HepG2 (cell line): ENCODE results near the gene PXYLP1. TPM values are rescaled to one million over a fixed set of nuclear protein-coding genes. Genes with fewer than 3 reads are reported as not detected.

Source experiments
- ATAC-seq: fragments of 200-7000 bp; cut with Tn5 transposase; 3 replicates; pipeline ENCODE4 v1.9.1; 2020; ENCODE audit warnings: mild to moderate bottlenecking, moderate library complexity
- BruUV-seq: library from RNA; stranded (reverse); fragments of 400-500 nt; replicated peaks from 2 replicates; lab custom pipeline; 2021; lab: Mats Ljungman, UMichigan
- CTCF ChIA-PET: fragments of 300-600 bp; formaldehyde crosslinking; extraction: SDS; loops from one replicate; lab custom pipeline; 2021; ENCODE audit warnings: low total read pairs, inconsistent platforms, low intra/inter-chr PET ratio; lab: Yijun Ruan, JAX
- POLR2A ChIA-PET: fragments of 350-600 bp; sonication (Branson Sonifier 250); formaldehyde crosslinking; loops from one replicate; lab custom pipeline; 2020; ENCODE audit warnings: antibody characterized with exemption, inconsistent platforms; lab: Yijun Ruan, JAX
- DNase-seq: peaks from one replicate; pipeline ENCODE4 v3.0.0-alpha.2; 2015; ENCODE audit warnings: low spot score
- FAIRE-seq: peaks from 3 replicates; lab custom pipeline; 2011; peaks lifted over from hg19 to GRCh38; lab: Jason Lieb, UNC
- H2AFZ ChIP-seq: one replicate; pipeline ENCODE4 v1.6.1; 2011; ENCODE audit warnings: low read length, inconsistent platforms
- H3K27ac ChIP-seq: fragments of 300-600 bp; 3 replicates; pipeline ENCODE4 v1.8.0; 2011; ENCODE audit warnings: mixed run types, mild to moderate bottlenecking, mixed read lengths, low read length, inconsistent platforms; ENCODE audit not compliant: insufficient read depth; ENCODE audit errors: extremely low read length
- H3K27me3 ChIP-seq, 2 experiments: fragments of 200-600 bp in 1 of 2; 2 replicates in 1 of 2; 3 replicates in 1 of 2; pipeline versions ENCODE4 v1.6.0 to v1.8.0; 2011; ENCODE audit warnings: low read length in 2 of 2, mild to moderate bottlenecking in 2 of 2, moderate library complexity in 2 of 2, inconsistent platforms in 1 of 2; ENCODE audit not compliant: insufficient read depth in 2 of 2, control insufficient read depth in 1 of 2
- H3K36me3 ChIP-seq, 2 experiments: fragments of 200-600 bp in 1 of 2; replicated peaks in 1 of 2; 2 replicates in 1 of 2; 3 replicates in 1 of 2; pipeline versions ENCODE4 v1.5.1 to v1.8.0; 2011; ENCODE audit warnings: low read length in 2 of 2, inconsistent platforms in 1 of 2; ENCODE audit not compliant: insufficient read depth in 2 of 2, control insufficient read depth in 1 of 2
- H3K4me1 ChIP-seq: 2 replicates; pipeline ENCODE4 v1.5.1; 2012; ENCODE audit warnings: low read length, inconsistent platforms; ENCODE audit not compliant: insufficient read depth
- H3K4me2 ChIP-seq: 2 replicates; pipeline ENCODE4 v1.6.0; 2011; ENCODE audit warnings: low read depth, low read length, inconsistent platforms
- H3K4me3 ChIP-seq, 3 experiments: fragments of 200-600 bp in 1 of 3; sonication (generic), shearing (Covaris generic) in 1 of 3; replicated peaks in 1 of 3; 2 replicates each; pipeline ENCODE4 v1.5.1; 2011 to 2016; ENCODE audit warnings: low read length in 3 of 3, inconsistent platforms in 2 of 3, low read depth in 2 of 3, mild to moderate bottlenecking in 2 of 3, control low read depth in 1 of 3, mixed read lengths in 1 of 3; ENCODE audit not compliant: insufficient read depth in 1 of 3
- H3K79me2 ChIP-seq: one replicate; pipeline ENCODE4 v1.6.1; 2011; ENCODE audit warnings: low read length, inconsistent platforms; ENCODE audit not compliant: insufficient read depth
- H3K9ac ChIP-seq: 2 replicates; pipeline ENCODE4 v1.6.0; 2011; ENCODE audit warnings: mild to moderate bottlenecking, low read depth, low read length, inconsistent platforms; ENCODE audit not compliant: insufficient read depth
- H3K9me3 ChIP-seq: 2 replicates; pipeline ENCODE4 v1.5.1; 2012; ENCODE audit warnings: mild to moderate bottlenecking, low read length
- H4K20me1 ChIP-seq: 2 replicates; pipeline ENCODE4 v1.6.0; 2011; ENCODE audit warnings: inconsistent platforms, mild to moderate bottlenecking, low read length, moderate library complexity; ENCODE audit not compliant: insufficient read depth
- KLF9 ChIP-seq: IDR thresholded peaks from 2 replicates; pipeline ENCODE4 v1.6.1; 2016; ENCODE audit warnings: low read depth
- WGBS: methylation state at CpG from one replicate; pipeline ENCODE4 v1.1.6; 2017; ENCODE audit warnings: low lambda C conversion rate; 5-methylcytosine and 5-hydroxymethylcytosine counted together
- in situ Hi-C: cut with HindIII; loops from 2 replicates; pipeline ENCODE4 v1.10.0; 2017; ENCODE audit warnings: low pct_unique_long_range_greater_than_20kb; ENCODE audit not compliant: extremely low pct_ligation_motif_present
- intact Hi-C: fragments of 100-400 bp; cut with micrococcal nuclease; formaldehyde crosslinking; loops from one replicate; pipeline ENCODE4 v1.10.0; 2022; ENCODE audit not compliant: unreplicated experiment
- polyA plus RNA-seq, 8 experiments: library from polyadenylated mRNA; depleted of rRNA in 3 of 8; stranded (reverse) in 7 of 8; unstranded in 1 of 8; fragments of >200 nt; fragmentation: Illumina TruSeq in 4 of 8; extraction: Trizol in 4 of 8; gene quantifications; 2 replicates each; pipeline versions ENCODE4 v1.2.1 to v1.2.3, GENCODE V29; 2011 to 2016; ENCODE audit warnings: low read depth in 4 of 8, missing spikeins in 1 of 8, mixed read lengths in 1 of 8; ENCODE audit not compliant: insufficient read depth in 1 of 8
- total RNA-seq, 5 experiments: library from RNA; depleted of rRNA; stranded (reverse); fragments of >200 nt; fragmentation: Illumina TruSeq; extraction: Trizol; gene quantifications; 2 replicates each; pipeline ENCODE4 v1.2.3, GENCODE V29; 2016; ENCODE audit warnings: low read depth in 1 of 5
- TF ChIP-seq, protein P1 (sequence below): sonication (generic); formaldehyde crosslinking; IDR thresholded peaks from 2 replicates; pipeline ENCODE4 v1.4.0; 2020; ENCODE audit warnings: mild to moderate bottlenecking, missing genetic modification reagents, borderline replicate concordance

Gene PXYLP1
- total and polyA plus RNA-seq, 2 of the 13 experiments (the other 11 are each of a cell fraction or from before 2014, with no cell fraction given): 4.9 to 8.1 TPM

DNA sequence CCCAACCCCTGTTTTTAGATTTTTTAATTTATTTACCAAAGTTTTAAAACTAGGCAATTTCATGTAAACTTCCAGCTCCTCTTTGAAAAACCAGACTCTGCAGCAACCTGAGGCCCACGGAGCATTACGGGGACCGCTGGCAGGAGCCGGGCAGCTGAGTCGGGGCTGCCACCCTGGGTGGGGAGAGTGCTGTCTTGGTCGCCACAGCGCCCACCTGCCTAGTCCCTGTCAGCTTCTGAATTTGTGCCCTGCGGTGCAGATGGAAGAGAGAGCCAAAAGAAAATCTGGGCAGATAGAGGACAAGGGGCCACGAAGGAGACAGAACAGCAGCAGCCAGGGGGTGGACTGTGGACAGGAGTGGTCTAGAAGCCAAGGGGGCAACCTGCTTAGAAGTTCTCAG lies 34.6 kb downstream of the PXYLP1 start:
- TF ChIP-seq KLF9 (CRISPR knock-in tag): no peak
- TF ChIP-seq, protein P1, sequence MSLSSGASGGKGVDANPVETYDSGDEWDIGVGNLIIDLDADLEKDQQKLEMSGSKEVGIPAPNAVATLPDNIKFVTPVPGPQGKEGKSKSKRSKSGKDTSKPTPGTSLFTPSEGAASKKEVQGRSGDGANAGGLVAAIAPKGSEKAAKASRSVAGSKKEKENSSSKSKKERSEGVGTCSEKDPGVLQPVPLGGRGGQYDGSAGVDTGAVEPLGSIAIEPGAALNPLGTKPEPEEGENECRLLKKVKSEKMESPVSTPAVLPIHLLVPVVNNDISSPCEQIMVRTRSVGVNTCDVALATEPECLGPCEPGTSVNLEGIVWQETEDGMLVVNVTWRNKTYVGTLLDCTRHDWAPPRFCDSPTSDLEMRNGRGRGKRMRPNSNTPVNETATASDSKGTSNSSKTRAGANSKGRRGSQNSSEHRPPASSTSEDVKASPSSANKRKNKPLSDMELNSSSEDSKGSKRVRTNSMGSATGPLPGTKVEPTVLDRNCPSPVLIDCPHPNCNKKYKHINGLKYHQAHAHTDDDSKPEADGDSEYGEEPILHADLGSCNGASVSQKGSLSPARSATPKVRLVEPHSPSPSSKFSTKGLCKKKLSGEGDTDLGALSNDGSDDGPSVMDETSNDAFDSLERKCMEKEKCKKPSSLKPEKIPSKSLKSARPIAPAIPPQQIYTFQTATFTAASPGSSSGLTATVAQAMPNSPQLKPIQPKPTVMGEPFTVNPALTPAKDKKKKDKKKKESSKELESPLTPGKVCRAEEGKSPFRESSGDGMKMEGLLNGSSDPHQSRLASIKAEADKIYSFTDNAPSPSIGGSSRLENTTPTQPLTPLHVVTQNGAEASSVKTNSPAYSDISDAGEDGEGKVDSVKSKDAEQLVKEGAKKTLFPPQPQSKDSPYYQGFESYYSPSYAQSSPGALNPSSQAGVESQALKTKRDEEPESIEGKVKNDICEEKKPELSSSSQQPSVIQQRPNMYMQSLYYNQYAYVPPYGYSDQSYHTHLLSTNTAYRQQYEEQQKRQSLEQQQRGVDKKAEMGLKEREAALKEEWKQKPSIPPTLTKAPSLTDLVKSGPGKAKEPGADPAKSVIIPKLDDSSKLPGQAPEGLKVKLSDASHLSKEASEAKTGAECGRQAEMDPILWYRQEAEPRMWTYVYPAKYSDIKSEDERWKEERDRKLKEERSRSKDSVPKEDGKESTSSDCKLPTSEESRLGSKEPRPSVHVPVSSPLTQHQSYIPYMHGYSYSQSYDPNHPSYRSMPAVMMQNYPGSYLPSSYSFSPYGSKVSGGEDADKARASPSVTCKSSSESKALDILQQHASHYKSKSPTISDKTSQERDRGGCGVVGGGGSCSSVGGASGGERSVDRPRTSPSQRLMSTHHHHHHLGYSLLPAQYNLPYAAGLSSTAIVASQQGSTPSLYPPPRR (CRISPR knock-in tag): no peak
- no peaks in the 10 kb centered on the region for H3K9me3 ChIP-seq
- H3K79me2 ChIP-seq: no peaks in the 10 kb centered on the region
- H3K27me3 ChIP-seq: no peaks in the 10 kb centered on the region; a peak in 1 of 5 replicates
- CTCF ChIA-PET: no interaction called here
- WGBS: 97% methylated on average over 9 of the region's 9 CpGs
- POLR2A ChIA-PET: no interaction called here
- peaks cover 1 to 4% of the 10 kb centered on the region in 2 experiments; a peak in 1 of 5 replicates for H3K36me3 ChIP-seq
- H3K4me3 ChIP-seq: no peak overlapping the region
- ATAC-seq (no peak), FAIRE-seq (no peak), DNase-seq (no peak)
- no peak overlapping the region for H3K4me2 ChIP-seq
- H3K27ac ChIP-seq: no peak overlapping the region
- intact Hi-C loops: no loop called here
- H3K9ac ChIP-seq: no peak overlapping the region
- peaks cover 14% of the 10 kb centered on the region for H3K4me1 ChIP-seq
- no TSS peak for BruUV-seq
- H2AFZ ChIP-seq: no peak overlapping the region
- in situ Hi-C loops: no loop called here
- no peaks in the 10 kb centered on the region for H4K20me1 ChIP-seq
